Measurements from ENCODE around the gene OR52N1. TPM values are rescaled to one million over a fixed set of nuclear protein-coding genes. Genes with fewer than 3 reads are reported as not detected.

OR52N1 gene
- total and polyA plus RNA-seq, 3 experiments from 2014 or later: not detected

DNA sequence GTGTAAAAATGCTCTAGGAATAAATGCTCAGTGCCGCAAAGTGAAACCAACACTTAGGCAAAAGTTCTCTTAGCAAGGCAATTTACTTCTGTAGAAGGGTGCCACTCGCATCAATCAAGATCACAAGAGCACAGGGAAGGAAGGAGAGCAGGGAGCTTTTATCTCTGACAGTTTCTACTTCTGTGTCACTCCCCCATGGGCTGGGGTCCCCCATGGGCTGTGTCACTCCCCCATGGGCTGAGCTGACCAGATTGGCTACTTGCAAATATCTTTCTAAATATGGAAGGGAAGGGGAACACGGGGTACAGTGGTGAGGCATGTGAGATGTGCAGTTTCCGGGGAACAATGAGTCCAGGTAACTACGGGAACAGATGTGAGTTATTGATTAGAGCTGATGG, 18.1 kb upstream of the OR52N1 start:
- H3K4me1 ChIP-seq (ENCODE audit: insufficient read depth, low read length): no peaks in the 10 kb centered on the region
- peak in 1 of 5 donors; percentile 8 for DNase-seq
- no peak overlapping the region for H3K27ac ChIP-seq (ENCODE audit: low read depth, low read length)
- H3K4me3 ChIP-seq (ENCODE audit: low read length): peak overlapping the region; percentile 78
- Mint-ChIP-seq H3K27ac (peak overlapping the region in 1 of 8 donors; percentile 70), H3K27me3 (peaks cover 18 to 23% of the 10 kb centered on the region in 2 donors), H3K36me3 (peaks cover 0 to 1% (median 0%) of the 10 kb centered on the region in 3 donors), H3K4me1 (peaks cover 9 to 13% (median 12%) of the 10 kb centered on the region in 3 donors), H3K4me3 (peak overlapping the region; percentile 83 to 96 (median 91)), H3K9me3 (peaks cover 0 to 2% (median 2%) of the 10 kb centered on the region in 5 donors)
- no peaks in the 10 kb centered on the region for H3K36me3 ChIP-seq (ENCODE audit: insufficient read depth, low read length)
- H3K27me3 ChIP-seq (ENCODE audit: insufficient read depth, low read length, poor library complexity, severe bottlenecking): peaks cover 5% of the 10 kb centered on the region
- ChIA-PET CTCF (interaction anchor here (0.9 to 1.7 kb wide), 8 partner anchors 10 to 1173 kb away, joined by 3 to 6 read pairs (median 4); partner anchors contain the start of genes OR51D1 and TRIM5), POLR2A (interaction anchor here (0.5 kb wide), 1 partner anchor 632 kb away, joined by 3 read pairs; no protein-coding TSS in a partner anchor)
- H3K9me3 ChIP-seq (ENCODE audit: low read length): no peaks in the 10 kb centered on the region

DNA sequence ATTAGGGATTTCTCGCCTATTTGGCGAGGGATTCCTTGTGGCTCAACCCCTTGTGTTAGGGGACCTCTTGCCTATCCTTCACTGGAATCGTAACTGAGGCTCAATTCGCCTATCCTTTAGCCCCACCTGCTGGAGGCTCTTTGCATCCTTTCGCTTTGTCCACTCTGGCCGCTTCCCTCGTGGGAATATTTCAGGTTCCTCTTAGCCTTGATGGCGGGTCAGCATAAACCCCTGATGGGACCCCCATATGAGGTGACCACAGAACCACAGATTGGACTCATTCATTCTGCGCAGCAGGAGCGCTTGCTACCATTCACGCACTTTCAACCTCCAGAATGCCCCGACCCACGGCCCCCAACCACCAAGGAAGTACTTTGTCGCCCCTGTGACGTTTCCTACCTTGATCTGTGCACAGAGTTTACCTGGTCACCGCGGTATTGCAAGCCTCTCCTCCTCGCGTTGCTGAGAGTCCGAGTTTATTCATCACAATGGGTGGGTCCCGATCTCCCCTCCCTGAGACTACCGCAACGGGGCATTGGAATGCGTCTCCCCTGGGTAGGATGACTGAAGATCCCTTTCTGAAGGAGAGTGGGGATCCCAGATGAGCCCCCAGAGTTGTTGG, 17.5 kb upstream of the OR52N1 start, which contains the start of gene OR52N2:
TSS of gene OR52N2 (plus strand) at position 425 of the 622 bp plus-strand sequence. CDS start 11,412 bp downstream, outside the sequence.
- H3K4me1 Mint-ChIP-seq: peaks cover 9 to 13% (median 12%) of the 10 kb centered on the region in 3 donors
- DNase-seq: peak; percentile 54 to 77 (median 63)
- peaks cover 18 to 23% of the 10 kb centered on the region in 2 donors for H3K27me3 Mint-ChIP-seq
- POLR2A ChIA-PET: no interaction called here
- no peaks in the 10 kb centered on the region for H3K9me3 ChIP-seq (ENCODE audit: low read length)
- CTCF ChIA-PET: interaction anchor here (1.0 to 1.7 kb wide), 6 partner anchors 12 to 1172 kb away, joined by 3 to 5 read pairs (median 4); partner anchors contain the start of gene OR51D1
- H3K4me3 ChIP-seq (ENCODE audit: low read length): peak within 1 kb of the TSS; percentile 78
- H3K27me3 ChIP-seq (ENCODE audit: insufficient read depth, low read length, poor library complexity, severe bottlenecking): peaks cover 5% of the 10 kb centered on the region
- H3K36me3 ChIP-seq (ENCODE audit: insufficient read depth, low read length): no peaks in the 10 kb centered on the region
- peaks cover 0 to 7% (median 2%) of the 10 kb centered on the region in 5 donors for H3K9me3 Mint-ChIP-seq
- H3K36me3 Mint-ChIP-seq: peaks cover 0 to 1% (median 0%) of the 10 kb centered on the region in 3 donors
- H3K27ac Mint-ChIP-seq: peak within 1 kb of the TSS in 4 of 8 donors; percentile 15 to 70 (median 45)
- H3K4me3 Mint-ChIP-seq: peak within 1 kb of the TSS; percentile 83 to 96 (median 91)
- H3K4me1 ChIP-seq (ENCODE audit: insufficient read depth, low read length): no peaks in the 10 kb centered on the region
- H3K27ac ChIP-seq (ENCODE audit: low read depth, low read length): no peak within 1 kb of the TSS

DNA sequence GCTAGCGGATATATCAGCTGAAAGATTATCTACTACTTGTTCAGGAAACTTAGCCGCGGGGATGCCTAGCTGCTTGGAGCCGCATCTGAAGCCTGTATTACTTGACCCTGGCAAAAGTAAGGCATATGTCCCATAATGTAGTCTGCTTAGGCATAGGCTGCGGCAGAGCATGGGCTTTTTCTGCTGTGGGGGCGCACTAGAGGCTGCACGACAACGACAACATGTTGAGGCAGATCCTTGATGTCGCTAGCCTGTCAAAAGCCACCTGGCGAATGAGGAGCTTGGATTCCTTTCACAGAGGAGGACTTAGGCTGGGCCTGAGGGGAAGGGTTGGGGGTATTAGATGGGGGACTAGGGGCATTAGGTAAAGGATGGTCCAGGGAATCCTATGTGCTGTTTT, 16.5 kb upstream of the OR52N1 start:
- H3K27me3 Mint-ChIP-seq: peaks cover 20 to 23% of the 10 kb centered on the region in 2 donors

DNA sequence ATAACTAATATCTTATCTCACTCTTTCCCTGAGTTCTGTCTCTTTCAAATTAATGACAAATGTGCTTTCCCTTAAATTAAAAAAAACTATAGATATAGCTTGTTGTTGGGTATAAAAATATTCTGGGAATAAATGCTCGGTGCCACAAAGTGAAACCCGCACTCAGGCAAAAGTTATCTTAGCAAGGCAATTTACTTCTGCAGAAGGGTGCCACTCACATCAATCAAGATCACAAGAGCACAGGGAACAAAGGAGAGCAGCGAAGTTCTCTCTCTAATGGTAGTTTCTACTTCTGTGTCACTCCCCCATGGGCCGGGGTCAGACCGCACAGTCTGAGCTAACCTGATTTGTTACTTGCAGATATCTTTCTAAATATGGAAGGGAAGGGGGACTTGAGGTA, 12.9 kb upstream of the OR52N1 start:
- DNase-seq: no peak
- Mint-ChIP-seq H3K9me3 (peaks cover 0 to 12% (median 6%) of the 10 kb centered on the region in 5 donors), H3K4me1 (peaks cover 4 to 8% (median 7%) of the 10 kb centered on the region in 3 donors), H3K4me3 (no peak overlapping the region), H3K36me3 (peaks cover 0 to 1% (median 0%) of the 10 kb centered on the region in 3 donors), H3K27me3 (peaks cover 22 to 25% of the 10 kb centered on the region in 2 donors), H3K27ac (no peak overlapping the region)
- POLR2A ChIA-PET: no interaction called here
- H3K4me3 ChIP-seq (ENCODE audit: low read length): no peak overlapping the region
- peaks cover 4% of the 10 kb centered on the region for H3K27me3 ChIP-seq (ENCODE audit: insufficient read depth, low read length, poor library complexity, severe bottlenecking)
- no peak overlapping the region for H3K27ac ChIP-seq (ENCODE audit: low read depth, low read length)
- H3K36me3 ChIP-seq (ENCODE audit: insufficient read depth, low read length): no peaks in the 10 kb centered on the region
- CTCF ChIA-PET: interaction anchor here (2.1 kb wide), 1 partner anchor 1167 kb away, joined by 9 read pairs; the partner anchor contains the start of gene OR51D1
- H3K4me1 ChIP-seq (ENCODE audit: insufficient read depth, low read length): no peaks in the 10 kb centered on the region
- no peaks in the 10 kb centered on the region for H3K9me3 ChIP-seq (ENCODE audit: low read length)

More for the DNA sequence above, 16.5 kb upstream of the OR52N1 start:
- DNase-seq: no peak
- no peaks in the 10 kb centered on the region for H3K4me1 ChIP-seq (ENCODE audit: insufficient read depth, low read length)
- peaks cover 5% of the 10 kb centered on the region for H3K27me3 ChIP-seq (ENCODE audit: insufficient read depth, low read length, poor library complexity, severe bottlenecking)
- H3K4me3 Mint-ChIP-seq: peak overlapping the region in 1 of 7 donors; percentile 83
- no peaks in the 10 kb centered on the region for H3K9me3 ChIP-seq (ENCODE audit: low read length)
- POLR2A ChIA-PET: no interaction called here
- H3K27ac Mint-ChIP-seq: no peak overlapping the region
- no peaks in the 10 kb centered on the region for H3K36me3 ChIP-seq (ENCODE audit: insufficient read depth, low read length)
- no peak overlapping the region for H3K4me3 ChIP-seq (ENCODE audit: low read length)
- peaks cover 0 to 12% (median 6%) of the 10 kb centered on the region in 5 donors for H3K9me3 Mint-ChIP-seq
- peaks cover 0 to 1% (median 0%) of the 10 kb centered on the region in 3 donors for H3K36me3 Mint-ChIP-seq
- CTCF ChIA-PET: interaction anchor here (0.7 to 1.8 kb wide), 3 partner anchors 122 to 655 kb away, joined by 3 to 10 read pairs (median 5); partner anchors contain the start of gene TRIM5
- peaks cover 9 to 13% (median 12%) of the 10 kb centered on the region in 3 donors for H3K4me1 Mint-ChIP-seq
- no peak overlapping the region for H3K27ac ChIP-seq (ENCODE audit: low read depth, low read length)

DNA sequence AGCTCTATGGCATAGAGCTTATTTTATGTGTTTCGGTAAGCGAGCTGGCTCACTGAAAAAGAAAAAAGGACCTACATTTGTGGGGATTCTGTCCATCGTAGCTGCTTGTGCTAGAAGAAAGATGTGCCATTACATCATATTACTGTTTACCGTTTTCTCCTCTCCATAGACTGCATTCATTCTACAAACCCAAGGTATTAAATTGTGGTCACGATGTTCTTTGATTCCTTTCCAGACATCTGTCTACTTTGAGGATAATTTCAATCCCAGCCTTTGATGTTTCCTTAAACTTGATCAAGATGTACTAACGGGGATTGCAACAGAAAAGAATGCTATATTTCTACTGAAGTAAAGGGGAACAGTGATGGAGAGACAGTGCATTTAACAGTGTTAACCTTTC, 5.5 kb upstream of the OR52N1 start:
- no peak overlapping the region for H3K4me3 Mint-ChIP-seq
- POLR2A ChIA-PET: no interaction called here
- CTCF ChIA-PET: no interaction called here

DNA sequence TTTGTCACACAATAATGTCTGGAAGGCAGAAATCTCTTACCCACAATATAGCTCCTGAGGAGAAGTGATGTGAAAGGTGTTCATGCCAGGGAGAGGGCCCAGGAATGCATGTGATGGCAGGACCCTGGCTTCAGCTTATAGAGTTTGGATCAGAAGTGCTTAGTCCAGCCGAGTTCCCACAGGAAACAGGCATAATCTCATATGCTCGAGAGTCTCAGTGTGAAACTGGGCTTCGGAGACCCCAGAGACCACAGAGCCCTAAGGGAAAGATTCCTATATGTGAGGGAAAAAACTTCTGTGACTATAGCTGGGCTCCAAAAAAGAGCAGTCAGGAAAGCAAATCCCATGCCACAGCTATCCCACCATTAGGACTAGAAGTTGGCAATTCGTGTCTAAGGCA, 7.8 kb downstream of the OR52N1 start, which contains the start of gene OR52N5:
TSS of gene OR52N5 (minus strand) at position 101 of the 400 bp plus-strand sequence. CDS start 4,721 bp downstream, outside the sequence.
- Histone ChIP-seq H3K4me3 (ENCODE audit: low read length) (no peak within 1 kb of the TSS), H3K27ac (ENCODE audit: low read depth, low read length) (no peak within 1 kb of the TSS), H3K4me1 (ENCODE audit: insufficient read depth, low read length) (no peaks in the 10 kb centered on the region), H3K36me3 (ENCODE audit: insufficient read depth, low read length) (no peaks in the 10 kb centered on the region), H3K9me3 (ENCODE audit: low read length) (no peaks in the 10 kb centered on the region), H3K27me3 (ENCODE audit: insufficient read depth, low read length, poor library complexity, severe bottlenecking) (no peaks in the 10 kb centered on the region)
- no peak for DNase-seq
- ChIA-PET POLR2A (no interaction called here), CTCF (no interaction called here)
- Mint-ChIP-seq H3K27ac (no peak within 1 kb of the TSS), H3K4me3 (no peak within 1 kb of the TSS), H3K4me1 (peaks cover 0 to 3% (median 0%) of the 10 kb centered on the region in 3 donors), H3K36me3 (no peaks in the 10 kb centered on the region), H3K9me3 (peaks cover 0 to 2% (median 0%) of the 10 kb centered on the region in 5 donors), H3K27me3 (peaks cover 5 to 42% of the 10 kb centered on the region in 2 donors)

More for the DNA sequence above, 5.5 kb upstream of the OR52N1 start:
- H3K36me3 ChIP-seq (ENCODE audit: insufficient read depth, low read length): no peaks in the 10 kb centered on the region
- no peak overlapping the region for H3K27ac ChIP-seq (ENCODE audit: low read depth, low read length)
- H3K4me1 Mint-ChIP-seq: no peaks in the 10 kb centered on the region
- no peaks in the 10 kb centered on the region for H3K36me3 Mint-ChIP-seq
- H3K27me3 Mint-ChIP-seq: peaks cover 12 to 46% of the 10 kb centered on the region in 2 donors
- H3K9me3 Mint-ChIP-seq: no peaks in the 10 kb centered on the region
- H3K4me1 ChIP-seq (ENCODE audit: insufficient read depth, low read length): no peaks in the 10 kb centered on the region
- no peak overlapping the region for H3K27ac Mint-ChIP-seq
- no peaks in the 10 kb centered on the region for H3K9me3 ChIP-seq (ENCODE audit: low read length)
- H3K4me3 ChIP-seq (ENCODE audit: low read length): no peak overlapping the region
- H3K27me3 ChIP-seq (ENCODE audit: insufficient read depth, low read length, poor library complexity, severe bottlenecking): peaks cover 5% of the 10 kb centered on the region
- no peak for DNase-seq

DNA sequence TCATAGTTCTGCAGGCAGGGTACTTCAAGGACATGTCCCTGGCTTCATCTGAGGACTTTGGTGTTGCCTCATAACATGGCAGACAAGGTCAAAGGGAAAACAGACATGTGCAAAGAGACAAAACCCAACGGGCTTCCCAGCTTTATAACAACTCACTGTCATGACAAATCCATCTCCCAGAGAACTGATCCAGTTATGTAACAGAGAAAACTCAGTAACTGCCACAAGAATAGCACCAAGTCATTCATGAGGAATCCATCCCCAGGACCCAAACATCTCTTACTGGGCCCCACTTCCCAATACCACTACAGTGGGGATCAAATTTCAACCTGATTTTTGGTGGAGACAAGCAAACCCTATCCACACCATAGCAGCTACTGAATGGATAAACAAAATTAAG, 24.0 kb downstream of the OR52N1 start:
- H3K4me3 ChIP-seq (ENCODE audit: low read length): no peak overlapping the region
- Mint-ChIP-seq H3K4me3 (no peak overlapping the region), H3K36me3 (no peaks in the 10 kb centered on the region), H3K27me3 (peaks cover 0 to 3% of the 10 kb centered on the region in 2 donors), H3K9me3 (no peaks in the 10 kb centered on the region), H3K4me1 (no peaks in the 10 kb centered on the region), H3K27ac (no peak overlapping the region)
- H3K9me3 ChIP-seq (ENCODE audit: low read length): no peaks in the 10 kb centered on the region
- no peak for DNase-seq
- H3K27me3 ChIP-seq (ENCODE audit: insufficient read depth, low read length, poor library complexity, severe bottlenecking): no peaks in the 10 kb centered on the region
- no peaks in the 10 kb centered on the region for H3K4me1 ChIP-seq (ENCODE audit: insufficient read depth, low read length)
- H3K36me3 ChIP-seq (ENCODE audit: insufficient read depth, low read length): no peaks in the 10 kb centered on the region
- no peak overlapping the region for H3K27ac ChIP-seq (ENCODE audit: low read depth, low read length)
- POLR2A ChIA-PET: no interaction called here
- CTCF ChIA-PET: no interaction called here

DNA sequence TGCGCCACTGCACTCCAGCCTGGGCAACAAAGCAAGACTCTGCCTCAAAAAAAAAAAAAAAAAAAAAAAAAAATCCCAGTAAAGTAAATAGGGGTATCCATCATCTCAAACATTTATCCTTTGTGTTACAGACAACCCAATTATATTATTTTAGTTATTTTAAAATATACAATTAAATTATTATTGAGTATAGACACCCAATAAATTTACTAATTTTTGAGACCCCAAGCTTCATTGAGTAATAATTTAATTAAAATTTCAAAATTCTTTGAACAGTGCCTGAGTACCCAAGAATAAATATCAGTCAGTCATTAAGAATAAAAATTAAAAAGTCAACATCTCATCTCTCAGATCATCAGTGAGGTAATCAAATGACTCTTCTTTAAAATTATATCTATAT, 37.1 kb downstream of the OR52N1 start, which contains the start of gene OR52N4:
TSS of gene OR52N4 (plus strand) at position 301 of the 400 bp plus-strand sequence. CDS start 498 bp downstream, outside the sequence.
- CTCF ChIA-PET: no interaction called here
- H3K27me3 Mint-ChIP-seq: peaks cover 0 to 5% of the 10 kb centered on the region in 2 donors
- DNase-seq: no peak

More for the DNA sequence above, 37.1 kb downstream of the OR52N1 start, which contains the start of gene OR52N4:
- H3K4me1 ChIP-seq (ENCODE audit: insufficient read depth, low read length): no peaks in the 10 kb centered on the region
- no peaks in the 10 kb centered on the region for H3K9me3 ChIP-seq (ENCODE audit: low read length)
- no peaks in the 10 kb centered on the region for H3K36me3 ChIP-seq (ENCODE audit: insufficient read depth, low read length)
- no peak within 1 kb of the TSS for H3K27ac ChIP-seq (ENCODE audit: low read depth, low read length)
- H3K9me3 Mint-ChIP-seq: no peaks in the 10 kb centered on the region
- H3K4me1 Mint-ChIP-seq: no peaks in the 10 kb centered on the region
- H3K4me3 Mint-ChIP-seq: no peak within 1 kb of the TSS
- POLR2A ChIA-PET: no interaction called here
- H3K36me3 Mint-ChIP-seq: peaks cover 0 to 3% (median 0%) of the 10 kb centered on the region in 3 donors
- no peaks in the 10 kb centered on the region for H3K27me3 ChIP-seq (ENCODE audit: insufficient read depth, low read length, poor library complexity, severe bottlenecking)
- H3K27ac Mint-ChIP-seq: no peak within 1 kb of the TSS
- H3K4me3 ChIP-seq (ENCODE audit: low read length): no peak within 1 kb of the TSS
